Activated CD4-positive, alpha-beta T cell treated with anti-CD3 and anti-CD28 coated beads for 24 hours (primary cell): ENCODE results near the gene MICU2.

ENCODE experiments used
- DNase-seq, 2 donors: peaks; one replicate each; pipeline ENCODE4 v3.0.0-alpha.2; 2020; ENCODE audit warnings: low read depth in 2 of 2

The MICU2 gene

DNA sequence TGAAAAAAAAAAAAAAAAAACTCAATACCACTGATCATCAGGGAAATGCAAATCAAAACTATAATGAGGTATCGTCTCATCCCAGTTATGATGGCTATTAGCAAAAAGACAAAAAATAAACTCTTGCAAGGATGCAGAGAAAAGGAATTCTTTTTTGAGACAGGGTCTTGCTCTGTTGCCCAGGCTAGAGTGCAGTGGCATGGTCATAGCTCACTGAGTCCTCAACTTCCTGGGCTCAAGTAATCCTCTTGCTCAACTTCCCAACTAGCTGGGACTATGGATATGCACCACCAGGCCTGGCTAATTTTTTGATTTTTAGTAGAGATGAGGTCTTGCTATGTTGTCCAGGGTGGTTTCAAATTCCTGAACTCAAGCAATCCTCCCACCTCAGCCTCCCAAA is 59.5 kb downstream of the MICU2 start:
- no peak for DNase-seq

DNA sequence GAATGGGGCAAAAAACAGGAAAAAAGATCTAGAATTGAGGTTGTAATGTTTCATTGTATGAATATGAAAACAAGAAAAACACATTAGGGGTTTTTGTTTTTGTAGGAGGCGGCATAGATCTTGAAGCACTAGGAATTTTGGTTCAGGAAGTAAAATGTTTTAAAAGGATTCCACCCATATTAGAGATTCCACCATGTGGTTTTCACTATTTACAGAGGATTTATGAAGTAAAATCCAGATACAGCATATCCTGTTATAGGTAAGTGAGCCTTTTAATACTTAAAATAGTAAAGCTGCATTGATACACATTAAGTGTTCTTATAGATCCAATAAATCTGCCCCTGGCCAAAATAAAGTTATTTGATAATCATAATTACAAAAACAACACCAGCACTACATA is 61.4 kb downstream of the MICU2 start:
- no peak for DNase-seq

GRCh38 chr13:21541980-21542379 is 62.0 kb downstream of the MICU2 start:
- no peak for DNase-seq

GRCh38 chr13:21541271-21541670 is 62.7 kb downstream of the MICU2 start:
- DNase-seq = no peak

DNA sequence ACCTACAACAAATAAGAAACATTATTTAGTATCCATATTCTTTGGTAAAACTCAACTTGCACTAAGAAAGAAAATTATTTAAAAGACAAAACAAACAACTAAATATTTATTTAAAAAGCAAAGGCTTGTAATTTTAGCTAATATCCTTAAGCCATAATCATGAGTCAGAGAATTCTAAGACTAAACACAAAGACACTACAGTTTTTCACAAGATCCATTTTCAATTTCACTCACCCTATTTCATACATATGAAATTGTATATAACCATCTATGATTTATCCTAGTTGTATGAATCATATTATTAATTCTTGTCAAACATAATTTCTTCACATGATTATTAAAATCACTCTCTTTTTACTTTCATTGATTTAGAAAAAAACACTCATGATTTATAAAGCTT is 64.3 kb downstream of the MICU2 start:
- DNase-seq = no peak

- DNase-seq = no peak
These were observed 65.2 kb downstream of the MICU2 start for GRCh38 chr13:21538753-21539152.

GRCh38 chr13:21538280-21538679 is 65.7 kb downstream of the MICU2 start:
- no peak for DNase-seq

DNA sequence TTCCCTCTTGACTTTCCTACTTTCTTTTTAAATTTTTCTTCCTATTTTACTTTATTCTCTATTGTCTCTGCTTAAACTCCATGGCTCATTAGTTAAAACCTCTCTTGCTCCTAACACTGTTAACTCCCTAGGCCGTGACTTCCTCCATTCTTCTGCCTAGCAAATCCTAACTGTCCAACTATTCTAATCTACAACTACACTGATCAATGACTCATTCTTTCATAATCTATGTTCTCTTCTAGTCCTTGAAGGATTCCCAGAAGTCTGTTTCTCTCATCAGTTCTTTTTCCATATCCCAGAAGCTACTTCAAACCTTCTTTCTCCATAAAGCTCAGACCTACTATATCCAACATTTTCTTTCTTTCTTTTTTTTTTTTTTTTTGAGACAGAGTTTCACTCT is 66.9 kb downstream of the MICU2 start:
- no peak for DNase-seq

- no peak for DNase-seq
These were observed 69.2 kb downstream of the MICU2 start for GRCh38 chr13:21534760-21535159.

GRCh38 chr13:21531455-21531854 is 72.5 kb downstream of the MICU2 start:
- DNase-seq = no peak

DNA sequence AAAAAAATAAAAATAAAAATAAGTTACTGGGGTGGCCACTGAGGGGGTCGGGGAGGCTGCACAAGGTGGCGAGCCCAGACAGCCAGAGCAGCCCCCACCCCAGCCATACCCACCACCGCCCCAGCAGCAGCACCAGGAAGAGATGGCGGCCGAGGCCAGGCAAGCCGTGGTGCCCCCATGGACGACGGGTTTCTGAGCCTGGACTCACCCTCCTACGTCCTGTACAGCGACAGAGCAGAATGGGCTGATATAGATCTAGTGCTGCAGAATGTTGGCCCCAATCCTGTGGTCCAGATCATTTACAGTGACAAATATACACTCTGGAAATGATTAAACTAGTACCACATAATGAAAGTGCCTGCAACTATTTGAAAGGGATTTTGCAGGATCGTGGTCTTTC is 73.3 kb downstream of the MICU2 start:
- DNase-seq = no peak

DNA sequence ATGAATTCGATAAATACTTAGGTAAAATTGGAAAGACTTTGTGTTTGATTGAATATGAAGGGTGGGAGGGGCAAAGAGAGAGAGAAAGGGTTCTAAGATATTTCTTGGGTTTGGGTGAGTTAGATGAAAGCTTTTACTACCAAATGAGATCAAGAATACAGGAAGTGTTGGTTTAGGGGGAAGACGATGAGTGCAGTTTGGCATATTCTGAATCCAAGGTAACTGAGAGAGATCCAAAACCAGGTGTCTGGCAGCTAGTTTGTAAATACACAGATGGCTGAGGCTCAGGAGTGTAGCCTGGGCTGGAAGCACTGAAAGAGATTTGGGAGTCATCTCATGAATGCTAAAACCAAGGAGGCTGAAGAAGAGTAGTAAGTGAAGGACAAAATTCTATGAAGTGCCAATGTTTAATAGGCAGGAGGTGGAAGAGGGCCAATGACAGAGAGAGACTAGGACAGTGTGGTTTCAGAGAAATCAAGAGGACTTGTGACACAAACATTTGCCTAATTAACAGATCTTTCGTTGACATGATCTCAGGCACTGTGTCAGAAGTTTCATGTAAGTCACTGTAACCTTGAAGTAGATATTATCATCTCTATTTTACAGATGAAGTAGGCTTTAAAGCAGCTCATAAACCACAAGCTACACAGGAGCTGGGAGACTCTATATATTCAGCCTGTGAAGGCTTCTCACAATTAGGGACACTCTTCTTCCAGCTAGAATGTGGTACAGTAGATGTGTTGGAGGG is 74.7 kb downstream of the MICU2 start:
- no peak for DNase-seq

DNA sequence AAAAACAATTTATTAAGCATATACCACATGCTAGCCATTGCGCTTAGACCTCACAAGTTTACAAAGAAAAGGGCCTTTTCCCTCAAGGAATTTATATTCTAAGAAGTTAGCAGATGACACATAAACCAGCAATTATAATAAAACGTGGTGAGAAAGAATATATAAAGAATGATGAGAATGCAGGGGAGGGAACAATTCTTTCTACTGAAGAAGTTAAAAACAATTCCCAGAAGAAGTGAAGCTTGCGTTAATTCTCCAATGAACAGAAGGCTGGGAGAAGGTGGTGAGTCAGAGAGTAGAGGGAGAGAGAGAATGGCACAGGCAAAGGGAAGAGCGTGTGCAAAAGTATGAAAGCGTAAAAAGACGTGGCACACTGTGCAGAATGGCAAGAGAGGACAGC is 75.4 kb downstream of the MICU2 start:
- no peak for DNase-seq

GRCh38 chr13:21526707-21527540 is 77.0 kb downstream of the MICU2 start:
- no peak for DNase-seq

- no peak for DNase-seq
These were observed 81.1 kb downstream of the MICU2 start for GRCh38 chr13:21522847-21523246.

GRCh38 chr13:21522130-21522529 is 81.8 kb downstream of the MICU2 start:
- no peak for DNase-seq

- no peak for DNase-seq
These were observed 85.3 kb downstream of the MICU2 start for GRCh38 chr13:21518617-21519144.

- no peak for DNase-seq
These were observed 86.4 kb downstream of the MICU2 start for GRCh38 chr13:21517576-21517975.

DNA sequence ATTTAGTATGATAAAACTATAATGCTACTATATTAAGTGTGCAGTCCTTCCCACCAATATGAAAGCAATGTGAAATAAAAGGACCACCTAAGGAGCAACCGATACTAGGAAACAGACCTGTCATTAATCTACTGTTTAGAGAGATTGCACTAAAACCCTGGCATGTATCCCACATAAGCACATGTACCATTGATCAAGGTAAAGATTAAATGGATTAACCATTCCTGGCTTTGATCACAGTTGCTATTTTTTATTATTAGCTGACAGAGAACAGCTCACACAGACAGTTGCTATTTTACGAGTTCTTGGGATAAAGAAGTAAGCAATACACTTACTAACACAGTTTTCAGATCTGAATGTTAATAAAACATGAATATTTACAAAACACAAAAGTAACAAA is 87.2 kb downstream of the MICU2 start:
- no peak for DNase-seq

- DNase-seq = no peak
These were observed 92.1 kb downstream of the MICU2 start for GRCh38 chr13:21511849-21512248.

GRCh38 chr13:21504379-21504778 is 99.6 kb downstream of the MICU2 start:
- no peak for DNase-seq

GRCh38 chr13:21501686-21502085 is 102.3 kb downstream of the MICU2 start:
- DNase-seq = no peak

DNA sequence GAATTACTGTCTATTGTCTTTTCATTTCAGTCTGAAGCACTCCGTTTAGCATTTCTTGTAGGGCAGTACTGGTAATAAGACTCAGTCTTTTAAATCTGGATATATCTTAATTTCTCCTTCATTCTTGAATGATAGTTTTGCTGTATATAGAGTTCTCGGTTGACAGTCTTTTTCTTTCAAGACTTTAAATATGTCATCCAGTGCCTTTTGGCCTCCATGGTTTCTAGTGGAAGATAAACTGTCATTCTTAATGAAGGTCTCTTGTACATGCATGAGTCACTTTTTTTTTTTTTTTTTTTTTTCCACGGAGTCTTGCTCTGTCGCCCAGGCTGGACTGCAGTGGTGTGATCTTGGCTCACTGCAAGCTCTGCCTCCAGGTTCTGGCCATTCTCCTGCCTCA is 117.6 kb downstream of the MICU2 start:
- DNase-seq = no peak
